Effector memory CD4-positive, alpha-beta T cell (primary cell): Measurements from ENCODE around the gene NOM1.
"Not testable (repeated sequence)": the region's sequence is repeated elsewhere in the genome, so short reads cannot be mapped to it uniquely, and the experiment has no call there.

Experiments
- DNase-seq, 3 donors: peaks; one replicate each; pipeline ENCODE4 v3.0.0-alpha.2; 2020
- H3K27ac ChIP-seq: 2 replicates; pipeline ENCODE4 v1.7.0; 2013; ENCODE audit warnings: mild to moderate bottlenecking, low read length, moderate library complexity; ENCODE audit not compliant: insufficient read depth, poor library complexity, severe bottlenecking
- H3K27me3 ChIP-seq: replicated peaks from 2 replicates; pipeline ENCODE4 v1.7.0; 2013; ENCODE audit warnings: mild to moderate bottlenecking, low read length; ENCODE audit not compliant: insufficient read depth, control insufficient read depth, poor library complexity, severe bottlenecking
- H3K36me3 ChIP-seq: 2 replicates; pipeline ENCODE4 v1.7.0; 2013; ENCODE audit warnings: mild to moderate bottlenecking, low read length, moderate library complexity; ENCODE audit not compliant: control insufficient read depth, insufficient read depth
- H3K4me1 ChIP-seq: 2 replicates; pipeline ENCODE4 v1.7.0; 2013; ENCODE audit warnings: low read length, mild to moderate bottlenecking; ENCODE audit not compliant: control insufficient read depth, insufficient read depth, poor library complexity, severe bottlenecking
- H3K4me3 ChIP-seq: 2 replicates; pipeline ENCODE4 v1.7.0; 2013; ENCODE audit warnings: low read length, low read depth, mild to moderate bottlenecking; ENCODE audit not compliant: insufficient read depth, poor library complexity, severe bottlenecking
- H3K9me3 ChIP-seq: 2 replicates; pipeline ENCODE4 v1.7.0; 2013; ENCODE audit warnings: mild to moderate bottlenecking, low read length, moderate library complexity; ENCODE audit not compliant: control insufficient read depth

Gene NOM1

GRCh38 chr7:156920487-156921373, 28.8 kb upstream of the NOM1 start:
- H3K27me3 ChIP-seq, H3K36me3 ChIP-seq, H3K9me3 ChIP-seq, H3K4me3 ChIP-seq, H3K27ac ChIP-seq, DNase-seq: not testable (repeated sequence)
- H3K4me1 ChIP-seq: peaks cover 18% of the 10 kb centered on the region

- not testable (repeated sequence) for DNase-seq, H3K4me3 ChIP-seq, H3K27me3 ChIP-seq, H3K27ac ChIP-seq, H3K9me3 ChIP-seq, H3K36me3 ChIP-seq
- peaks cover 18% of the 10 kb centered on the region for H3K4me1 ChIP-seq
Measured at GRCh38 chr7:156922304-156922703, 27.2 kb upstream of the NOM1 start.

- H3K27ac ChIP-seq: not testable (repeated sequence)
Measured at GRCh38 chr7:156925821-156926220, 23.7 kb upstream of the NOM1 start.

DNA sequence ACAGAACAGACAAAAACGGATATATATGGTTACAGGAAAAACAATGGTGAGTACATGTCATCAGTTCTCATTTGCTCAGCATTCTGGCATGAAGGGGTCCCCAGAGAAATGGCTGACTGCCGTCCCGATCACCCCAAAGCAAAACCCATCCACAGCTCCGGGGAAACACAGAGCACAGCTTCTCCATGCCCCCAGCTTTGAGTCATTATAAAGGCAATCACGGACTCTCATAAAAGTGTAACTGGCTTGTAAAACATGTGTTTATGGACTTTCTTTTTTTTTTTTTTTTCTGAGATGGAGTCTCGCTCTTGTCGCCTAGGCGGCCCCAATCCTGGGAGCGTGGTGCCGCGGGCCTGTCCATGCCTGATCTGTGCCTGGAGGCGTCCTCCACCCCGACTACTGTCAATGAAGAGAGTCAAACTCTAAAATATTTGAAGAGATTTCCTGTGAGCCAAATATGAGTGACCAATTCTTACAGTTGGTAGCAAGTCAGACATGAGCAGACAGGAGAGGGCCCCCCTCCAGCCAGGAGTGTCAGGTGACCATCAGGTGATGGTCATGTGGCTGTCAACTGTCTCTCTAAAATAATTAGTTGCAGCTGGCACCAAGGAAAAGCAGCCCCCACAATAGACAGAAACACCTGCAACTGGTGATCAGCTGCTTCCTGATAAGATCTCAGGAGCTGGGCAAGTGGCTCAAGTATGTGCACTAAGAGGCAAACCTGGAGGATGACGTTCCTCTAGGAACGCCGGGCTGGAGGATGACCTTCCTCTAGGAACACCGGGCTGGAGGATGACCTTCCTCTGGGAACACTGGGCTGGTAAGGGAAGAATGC, 21.7 kb upstream of the NOM1 start:
- Histone ChIP-seq H3K27me3 (no peaks in the 10 kb centered on the region), H3K36me3 (no peaks in the 10 kb centered on the region), H3K9me3 (no peaks in the 10 kb centered on the region), H3K4me1 (peaks cover 5% of the 10 kb centered on the region), H3K4me3 (no peak overlapping the region), H3K27ac (no peak overlapping the region)
- DNase-seq: no peak

More at GRCh38 chr7:156925821-156926220, 23.7 kb upstream of the NOM1 start:
- not testable (repeated sequence) for H3K4me3 ChIP-seq, H3K36me3 ChIP-seq, DNase-seq, H3K27me3 ChIP-seq, H3K9me3 ChIP-seq
- H3K4me1 ChIP-seq: peaks cover 22% of the 10 kb centered on the region

GRCh38 chr7:156928406-156928747, 21.1 kb upstream of the NOM1 start:
- H3K36me3 ChIP-seq: no peaks in the 10 kb centered on the region
- DNase-seq: no peak
- peaks cover 4% of the 10 kb centered on the region for H3K4me1 ChIP-seq
- H3K27me3 ChIP-seq: no peaks in the 10 kb centered on the region
- H3K4me3 ChIP-seq: no peak overlapping the region
- H3K27ac ChIP-seq: no peak overlapping the region
- no peaks in the 10 kb centered on the region for H3K9me3 ChIP-seq

- DNase-seq: peak in 2 of 3 donors; percentile 19 to 54
- H3K4me3 ChIP-seq: no peak overlapping the region
- no peaks in the 10 kb centered on the region for H3K27me3 ChIP-seq
- no peaks in the 10 kb centered on the region for H3K9me3 ChIP-seq
- no peaks in the 10 kb centered on the region for H3K36me3 ChIP-seq
- H3K4me1 ChIP-seq: peaks cover 4% of the 10 kb centered on the region
- H3K27ac ChIP-seq: no peak overlapping the region
Measured at GRCh38 chr7:156929789-156930539, 19.5 kb upstream of the NOM1 start.

DNA sequence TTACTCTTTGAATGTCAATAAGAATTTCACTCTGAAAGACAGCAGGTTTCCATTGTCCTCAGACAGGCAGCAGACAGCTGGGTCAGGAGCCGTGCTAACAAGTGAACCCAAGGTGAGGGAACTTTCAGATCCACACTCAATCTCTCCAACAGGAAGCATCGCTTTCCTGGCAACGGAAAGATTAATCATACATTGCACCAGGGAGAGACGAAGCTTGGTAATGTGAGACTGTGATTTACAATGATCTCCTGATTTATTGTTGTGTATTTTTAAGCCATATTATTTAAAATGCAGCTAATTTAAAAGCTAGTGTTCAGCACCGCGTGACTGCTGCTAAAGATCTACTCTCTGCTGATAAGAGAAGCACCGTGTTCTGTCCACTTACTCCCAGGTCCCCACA, 17.5 kb upstream of the NOM1 start:
- Histone ChIP-seq H3K27me3 (no peaks in the 10 kb centered on the region), H3K27ac (no peak overlapping the region), H3K36me3 (no peaks in the 10 kb centered on the region), H3K4me1 (peaks cover 4% of the 10 kb centered on the region), H3K4me3 (no peak overlapping the region), H3K9me3 (no peaks in the 10 kb centered on the region)
- DNase-seq: no peak

- Histone ChIP-seq H3K36me3 (no peaks in the 10 kb centered on the region), H3K4me3 (no peak overlapping the region), H3K9me3 (no peaks in the 10 kb centered on the region), H3K27me3 (no peaks in the 10 kb centered on the region), H3K4me1 (no peaks in the 10 kb centered on the region), H3K27ac (no peak overlapping the region)
- no peak for DNase-seq
Measured at GRCh38 chr7:156935250-156935649, 14.3 kb upstream of the NOM1 start.

- DNase-seq, H3K27ac ChIP-seq, H3K9me3 ChIP-seq, H3K4me3 ChIP-seq, H3K36me3 ChIP-seq, H3K27me3 ChIP-seq, H3K4me1 ChIP-seq: not testable (repeated sequence)
Measured at GRCh38 chr7:156936766-156937165, 12.7 kb upstream of the NOM1 start.
